Renal cortical epithelial cell (primary cell): ENCODE results near the gene PCDHGB2. TPM values are rescaled to one million over a fixed set of nuclear protein-coding genes. Genes with fewer than 3 reads are reported as not detected.
"Not testable (repeated sequence)": the region's sequence is repeated elsewhere in the genome, so short reads cannot be mapped to it uniquely, and the experiment has no call there.

Experiments used
- DNase-seq: peaks from one replicate; pipeline ENCODE4 v3.0.0-alpha.2; 2011; ENCODE audit warnings: low read depth
- total RNA-seq: library from RNA; depleted of rRNA; stranded (reverse); fragments of >200 nt; gene quantifications from 2 replicates; pipeline ENCODE4 v1.2.3, GENCODE V29; 2014

The PCDHGB2 gene
- total RNA-seq, 1 donor from 2014 or later = 2.7 TPM

DNA sequence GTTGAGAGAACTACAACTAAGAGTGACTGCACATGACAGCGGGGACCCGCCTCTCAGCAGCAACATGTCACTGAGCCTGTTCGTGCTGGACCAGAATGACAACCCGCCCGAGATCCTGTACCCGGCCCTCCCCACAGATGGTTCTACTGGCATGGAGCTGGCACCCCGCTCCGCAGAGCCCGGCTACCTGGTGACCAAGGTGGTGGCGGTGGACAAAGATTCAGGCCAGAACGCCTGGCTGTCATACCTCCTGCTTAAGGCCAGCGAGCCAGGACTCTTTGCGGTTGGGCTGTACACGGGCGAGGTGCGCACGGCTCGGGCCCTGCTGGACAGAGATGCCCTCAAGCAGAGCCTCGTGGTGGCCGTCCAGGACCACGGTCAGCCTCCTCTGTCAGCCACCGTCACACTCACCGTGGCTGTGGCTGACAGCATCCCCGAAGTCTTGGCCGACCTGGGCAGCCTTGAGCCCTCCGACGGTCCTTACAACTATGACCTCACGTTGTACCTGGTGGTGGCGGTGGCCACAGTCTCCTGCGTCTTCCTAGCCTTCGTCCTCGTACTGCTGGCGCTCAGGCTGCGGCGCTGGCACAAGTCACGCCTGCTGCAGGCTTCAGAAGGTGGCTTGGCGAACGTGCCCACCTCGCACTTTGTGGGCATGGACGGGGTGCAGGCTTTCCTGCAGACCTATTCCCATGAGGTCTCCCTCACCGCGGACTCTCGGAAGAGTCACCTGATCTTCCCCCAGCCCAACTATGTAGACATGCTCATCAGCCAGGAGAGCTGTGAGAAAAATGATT is 24.9 kb downstream of the PCDHGB2 start:
- no peak for DNase-seq

DNA sequence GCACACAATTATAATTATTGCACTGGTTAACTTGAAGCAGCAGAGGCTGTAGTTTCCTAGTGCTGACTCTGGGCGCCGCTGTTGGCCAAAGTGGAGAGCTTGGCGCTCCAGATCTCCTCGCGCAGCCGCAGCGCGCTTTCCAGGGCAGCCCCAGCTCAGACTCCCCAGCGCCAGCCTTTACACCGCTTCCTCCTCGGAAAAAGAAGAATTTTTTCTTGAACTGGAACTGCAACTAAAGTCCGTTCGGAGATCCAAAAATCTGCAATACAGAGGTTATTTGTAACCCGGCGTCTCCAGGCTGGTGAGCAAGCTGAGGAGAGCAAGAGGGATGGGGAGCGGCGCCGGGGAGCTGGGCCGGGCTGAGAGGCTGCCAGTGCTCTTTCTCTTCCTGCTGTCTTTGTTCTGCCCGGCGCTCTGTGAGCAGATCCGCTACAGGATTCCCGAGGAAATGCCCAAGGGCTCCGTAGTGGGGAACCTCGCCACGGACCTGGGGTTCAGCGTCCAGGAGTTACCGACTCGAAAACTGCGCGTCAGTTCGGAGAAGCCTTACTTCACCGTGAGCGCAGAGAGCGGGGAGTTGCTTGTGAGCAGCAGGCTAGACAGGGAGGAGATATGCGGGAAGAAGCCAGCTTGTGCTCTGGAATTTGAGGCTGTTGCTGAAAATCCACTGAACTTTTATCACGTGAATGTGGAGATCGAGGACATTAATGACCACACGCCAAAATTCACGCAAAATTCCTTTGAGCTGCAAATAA is 27.9 kb downstream of the PCDHGB2 start, which contains the start of gene PCDHGB4:
Gene PCDHGB4, plus strand, starts transcription at position 142 of the 755 bp plus-strand sequence. Its CDS starts 187 bp downstream, at position 329.
- peak; percentile 6 for DNase-seq

DNA sequence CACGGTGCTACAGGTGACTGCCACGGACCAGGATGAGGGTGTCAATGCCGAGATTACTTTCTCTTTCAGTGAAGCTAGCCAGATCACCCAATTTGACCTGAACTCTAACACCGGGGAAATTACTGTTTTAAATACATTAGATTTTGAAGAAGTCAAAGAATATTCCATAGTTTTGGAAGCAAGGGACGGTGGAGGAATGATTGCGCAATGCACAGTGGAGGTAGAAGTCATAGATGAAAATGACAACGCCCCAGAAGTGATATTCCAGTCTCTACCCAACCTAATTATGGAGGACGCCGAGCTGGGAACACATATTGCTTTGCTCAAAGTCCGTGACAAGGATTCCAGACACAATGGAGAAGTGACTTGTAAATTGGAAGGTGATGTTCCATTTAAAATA is 28.9 kb downstream of the PCDHGB2 start:
- no peak for DNase-seq

DNA sequence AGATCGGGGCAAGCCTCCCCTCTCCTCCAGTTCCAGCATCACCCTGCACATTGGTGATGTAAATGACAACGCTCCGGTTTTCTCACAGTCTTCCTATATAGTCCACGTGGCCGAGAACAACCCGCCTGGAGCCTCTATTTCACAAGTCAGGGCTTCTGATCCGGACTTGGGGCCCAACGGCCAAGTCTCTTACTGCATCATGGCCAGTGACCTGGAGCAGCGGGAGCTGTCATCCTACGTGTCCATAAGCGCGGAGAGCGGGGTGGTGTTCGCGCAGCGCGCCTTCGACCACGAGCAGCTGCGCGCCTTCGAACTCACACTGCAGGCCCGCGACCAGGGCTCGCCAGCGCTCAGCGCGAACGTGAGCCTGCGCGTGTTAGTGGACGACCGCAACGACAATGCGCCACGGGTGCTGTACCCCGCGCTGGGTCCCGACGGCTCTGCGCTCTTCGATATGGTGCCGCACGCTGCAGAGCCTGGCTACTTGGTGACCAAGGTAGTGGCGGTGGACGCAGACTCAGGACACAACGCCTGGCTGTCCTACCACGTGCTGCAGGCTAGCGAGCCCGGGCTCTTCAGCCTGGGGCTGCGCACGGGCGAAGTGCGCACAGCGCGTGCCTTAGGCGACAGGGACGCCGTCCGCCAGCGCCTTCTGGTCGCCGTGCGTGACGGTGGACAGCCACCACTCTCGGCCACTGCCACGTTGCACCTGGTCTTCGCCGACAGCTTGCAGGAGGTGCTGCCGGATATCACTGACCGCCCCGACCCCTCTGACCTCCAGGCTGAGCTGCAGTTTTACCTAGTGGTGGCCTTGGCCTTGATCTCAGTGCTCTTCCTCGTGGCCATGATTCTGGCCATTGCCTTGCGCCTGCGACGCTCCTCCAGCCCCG is 29.6 kb downstream of the PCDHGB2 start:
- no peak for DNase-seq

DNA sequence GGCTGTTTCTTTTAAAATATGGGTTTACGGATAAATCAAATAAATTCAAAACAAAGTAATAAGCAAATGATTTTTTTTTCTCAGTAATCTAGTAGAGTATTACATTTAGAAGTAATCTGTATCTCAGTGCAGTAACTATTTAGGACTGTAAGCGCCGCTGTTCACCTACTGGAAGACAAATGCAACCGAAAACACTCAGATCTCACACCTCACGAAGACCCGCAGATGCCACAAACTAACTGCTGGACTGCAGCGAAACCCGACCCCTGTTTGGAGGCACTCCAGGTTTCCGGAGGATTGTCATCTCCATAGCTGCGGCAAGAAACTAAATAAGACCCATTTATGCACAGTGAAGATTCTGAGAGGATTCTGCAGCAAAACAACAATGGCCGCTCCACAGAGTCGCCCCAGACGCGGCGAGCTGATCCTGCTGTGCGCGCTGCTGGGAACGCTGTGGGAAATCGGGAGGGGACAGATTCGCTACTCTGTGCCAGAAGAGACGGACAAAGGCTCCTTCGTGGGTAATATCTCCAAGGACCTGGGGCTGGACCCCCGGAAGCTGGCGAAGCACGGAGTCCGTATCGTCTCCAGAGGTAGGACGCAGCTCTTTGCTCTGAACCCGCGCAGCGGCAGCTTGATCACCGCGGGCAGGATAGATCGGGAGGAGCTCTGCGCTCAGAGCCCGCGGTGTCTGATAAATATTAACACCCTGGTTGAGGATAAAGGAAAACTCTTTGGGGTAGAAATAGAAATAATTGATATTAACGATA is 32.8 kb downstream of the PCDHGB2 start, which contains the start of gene PCDHGA8:
Gene PCDHGA8, plus strand, starts transcription at position 205 of the 770 bp plus-strand sequence. Its CDS starts 181 bp downstream, at position 386.
- no peak for DNase-seq

DNA sequence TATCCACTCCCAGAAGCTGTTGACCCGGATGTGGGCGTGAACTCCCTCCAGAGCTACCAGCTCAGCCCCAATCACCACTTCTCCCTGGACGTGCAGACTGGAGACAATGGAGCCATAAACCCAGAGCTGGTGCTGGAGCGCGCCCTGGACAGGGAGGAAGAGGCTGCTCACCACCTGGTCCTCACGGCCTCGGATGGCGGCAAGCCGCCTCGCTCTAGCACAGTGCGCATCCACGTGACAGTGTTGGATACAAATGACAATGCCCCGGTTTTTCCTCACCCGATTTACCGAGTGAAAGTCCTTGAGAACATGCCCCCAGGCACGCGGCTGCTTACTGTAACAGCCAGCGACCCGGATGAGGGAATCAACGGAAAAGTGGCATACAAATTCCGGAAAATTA is 33.5 kb downstream of the PCDHGB2 start:
- no peak for DNase-seq

DNA sequence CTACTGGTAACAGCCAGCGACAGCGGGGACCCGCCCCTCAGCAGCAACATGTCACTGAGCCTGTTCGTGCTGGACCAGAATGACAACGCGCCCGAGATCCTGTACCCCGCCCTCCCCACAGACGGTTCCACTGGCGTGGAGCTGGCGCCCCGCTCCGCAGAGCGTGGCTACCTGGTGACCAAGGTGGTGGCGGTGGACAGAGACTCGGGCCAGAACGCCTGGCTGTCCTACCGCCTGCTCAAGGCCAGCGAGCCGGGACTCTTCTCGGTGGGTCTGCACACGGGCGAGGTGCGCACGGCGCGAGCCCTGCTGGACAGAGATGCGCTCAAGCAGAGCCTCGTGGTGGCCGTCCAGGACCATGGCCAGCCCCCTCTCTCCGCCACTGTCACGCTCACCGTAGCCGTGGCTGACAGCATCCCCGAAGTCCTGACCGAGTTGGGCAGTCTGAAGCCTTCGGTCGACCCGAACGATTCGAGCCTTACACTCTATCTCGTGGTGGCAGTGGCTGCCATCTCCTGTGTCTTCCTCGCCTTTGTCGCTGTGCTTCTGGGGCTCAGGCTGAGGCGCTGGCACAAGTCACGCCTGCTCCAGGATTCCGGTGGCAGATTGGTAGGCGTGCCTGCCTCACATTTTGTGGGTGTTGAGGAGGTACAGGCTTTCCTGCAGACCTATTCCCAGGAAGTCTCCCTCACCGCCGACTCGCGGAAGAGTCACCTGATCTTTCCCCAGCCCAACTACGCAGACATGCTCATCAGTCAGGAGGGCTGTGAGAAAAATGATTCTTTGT is 34.8 kb downstream of the PCDHGB2 start:
- not testable (repeated sequence) for DNase-seq

DNA sequence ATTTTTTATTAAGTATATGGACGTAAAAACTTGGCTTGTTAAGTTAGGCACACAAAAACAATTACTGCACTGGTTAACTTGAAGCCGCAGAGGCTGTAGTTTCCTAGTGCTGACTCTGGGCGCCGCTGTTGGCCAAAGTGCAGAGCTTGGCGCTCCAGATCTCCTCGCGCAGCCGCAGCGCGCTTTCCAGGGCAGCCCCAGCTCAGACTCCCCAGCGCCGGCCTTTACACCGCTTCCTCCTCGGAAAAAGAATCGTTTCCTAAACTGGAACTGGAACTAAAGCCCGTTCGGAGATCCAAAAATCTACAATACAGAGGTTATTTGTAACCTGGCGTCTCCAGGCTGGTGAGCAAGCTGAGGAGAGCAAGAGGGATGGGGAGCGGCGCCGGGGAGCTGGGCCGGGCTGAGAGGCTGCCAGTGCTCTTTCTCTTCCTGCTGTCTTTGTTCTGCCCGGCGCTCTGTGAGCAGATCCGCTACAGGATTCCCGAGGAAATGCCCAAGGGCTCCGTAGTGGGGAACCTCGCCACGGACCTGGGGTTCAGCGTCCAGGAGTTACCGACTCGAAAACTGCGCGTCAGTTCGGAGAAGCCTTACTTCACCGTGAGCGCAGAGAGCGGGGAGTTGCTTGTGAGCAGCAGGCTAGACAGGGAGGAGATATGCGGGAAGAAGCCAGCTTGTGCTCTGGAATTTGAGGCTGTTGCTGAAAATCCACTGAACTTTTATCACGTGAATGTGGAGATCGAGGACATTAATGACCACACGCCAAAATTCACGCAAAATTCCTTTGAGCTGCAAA is 38.2 kb downstream of the PCDHGB2 start, which contains the start of gene PCDHGB5:
Gene PCDHGB5, plus strand, starts transcription at position 192 of the 796 bp plus-strand sequence. Its CDS starts 181 bp downstream, at position 373.
- peak; percentile 27 for DNase-seq

DNA sequence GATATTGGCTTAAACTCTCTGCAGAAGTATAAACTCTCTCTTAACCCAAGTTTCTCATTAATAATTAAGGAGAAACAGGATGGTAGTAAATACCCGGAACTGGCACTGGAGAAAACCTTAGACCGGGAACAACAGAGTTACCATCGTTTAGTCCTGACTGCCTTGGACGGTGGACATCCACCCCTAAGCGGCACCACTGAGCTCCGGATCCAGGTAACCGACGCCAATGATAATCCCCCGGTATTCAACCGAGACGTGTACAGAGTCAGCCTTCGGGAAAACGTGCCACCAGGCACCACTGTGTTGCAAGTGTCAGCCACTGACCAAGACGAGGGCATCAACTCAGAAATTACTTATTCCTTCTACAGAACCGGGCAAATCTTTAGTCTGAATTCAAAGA is 38.8 kb downstream of the PCDHGB2 start:
- no peak for DNase-seq

DNA sequence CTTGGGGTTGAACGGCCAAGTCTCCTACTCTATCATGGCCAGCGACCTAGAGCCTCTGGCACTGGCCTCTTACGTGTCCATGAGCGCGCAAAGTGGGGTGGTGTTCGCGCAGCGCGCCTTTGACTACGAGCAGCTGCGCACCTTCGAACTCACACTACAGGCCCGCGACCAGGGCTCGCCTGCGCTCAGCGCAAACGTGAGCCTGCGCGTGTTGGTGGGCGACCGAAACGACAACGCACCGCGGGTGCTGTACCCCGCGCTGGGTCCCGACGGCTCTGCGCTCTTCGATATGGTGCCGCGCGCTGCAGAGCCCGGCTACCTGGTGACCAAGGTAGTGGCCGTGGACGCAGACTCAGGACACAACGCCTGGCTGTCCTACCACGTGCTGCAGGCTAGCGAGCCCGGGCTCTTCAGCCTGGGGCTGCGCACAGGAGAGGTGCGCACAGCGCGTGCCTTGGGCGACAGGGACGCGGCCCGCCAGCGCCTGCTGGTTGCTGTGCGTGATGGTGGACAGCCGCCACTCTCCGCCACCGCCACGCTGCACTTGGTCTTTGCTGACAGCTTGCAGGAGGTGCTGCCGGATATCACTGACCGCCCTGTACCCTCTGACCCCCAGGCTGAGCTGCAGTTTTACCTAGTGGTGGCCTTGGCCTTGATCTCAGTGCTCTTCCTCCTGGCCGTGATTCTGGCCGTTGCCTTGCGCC is 39.9 kb downstream of the PCDHGB2 start:
- DNase-seq = no peak

DNA sequence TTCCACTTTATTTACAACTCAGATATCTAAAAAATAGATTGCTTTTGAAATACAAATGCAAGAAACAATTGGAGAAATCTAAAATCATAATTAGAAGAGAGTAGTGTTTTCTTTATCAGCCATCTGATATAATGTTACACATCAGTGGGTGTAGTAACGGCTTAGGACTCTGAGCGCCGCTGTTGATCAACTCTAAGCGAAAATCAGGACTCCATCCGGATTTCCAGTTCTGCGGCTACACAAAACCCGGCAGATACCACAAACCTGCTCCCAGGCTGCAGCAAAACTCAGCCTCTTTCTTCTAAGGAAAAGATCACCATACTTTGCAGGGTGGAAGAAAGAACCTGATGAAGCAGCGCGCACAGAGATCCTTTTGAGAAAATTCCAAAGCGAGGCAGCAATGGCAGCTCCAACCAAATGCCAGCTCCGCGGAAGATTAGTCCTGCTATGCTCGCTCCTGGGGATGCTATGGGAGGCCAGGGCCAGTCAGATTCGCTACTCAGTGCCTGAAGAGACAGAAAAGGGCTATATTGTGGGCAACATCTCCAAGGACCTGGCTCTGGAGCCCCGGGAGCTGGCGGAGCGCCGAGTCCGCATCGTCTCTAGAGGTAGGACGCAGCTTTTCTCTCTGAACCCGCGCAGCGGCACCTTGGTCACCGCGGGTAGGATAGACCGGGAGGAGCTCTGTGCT is 42.9 kb downstream of the PCDHGB2 start, which contains the start of gene PCDHGA9:
Gene PCDHGA9, plus strand, starts transcription at position 226 of the 691 bp plus-strand sequence. Its CDS starts 175 bp downstream, at position 401.
- DNase-seq = peak; percentile 15

DNA sequence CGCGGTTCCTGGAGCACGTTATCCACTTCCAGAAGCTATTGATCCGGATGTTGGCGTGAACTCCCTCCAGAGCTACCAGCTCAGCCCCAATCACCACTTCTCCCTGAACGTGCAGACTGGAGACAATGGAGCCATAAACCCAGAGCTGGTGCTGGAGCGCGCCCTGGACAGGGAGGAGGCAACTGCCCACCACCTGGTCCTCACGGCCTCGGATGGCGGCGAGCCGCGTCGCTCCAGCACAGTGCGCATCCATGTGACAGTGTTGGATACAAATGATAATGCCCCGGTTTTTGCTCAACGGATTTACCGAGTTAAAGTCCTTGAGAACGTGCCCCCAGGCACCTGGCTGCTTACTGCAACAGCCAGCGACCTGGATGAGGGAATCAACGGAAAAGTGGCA is 43.6 kb downstream of the PCDHGB2 start:
- DNase-seq = no peak

DNA sequence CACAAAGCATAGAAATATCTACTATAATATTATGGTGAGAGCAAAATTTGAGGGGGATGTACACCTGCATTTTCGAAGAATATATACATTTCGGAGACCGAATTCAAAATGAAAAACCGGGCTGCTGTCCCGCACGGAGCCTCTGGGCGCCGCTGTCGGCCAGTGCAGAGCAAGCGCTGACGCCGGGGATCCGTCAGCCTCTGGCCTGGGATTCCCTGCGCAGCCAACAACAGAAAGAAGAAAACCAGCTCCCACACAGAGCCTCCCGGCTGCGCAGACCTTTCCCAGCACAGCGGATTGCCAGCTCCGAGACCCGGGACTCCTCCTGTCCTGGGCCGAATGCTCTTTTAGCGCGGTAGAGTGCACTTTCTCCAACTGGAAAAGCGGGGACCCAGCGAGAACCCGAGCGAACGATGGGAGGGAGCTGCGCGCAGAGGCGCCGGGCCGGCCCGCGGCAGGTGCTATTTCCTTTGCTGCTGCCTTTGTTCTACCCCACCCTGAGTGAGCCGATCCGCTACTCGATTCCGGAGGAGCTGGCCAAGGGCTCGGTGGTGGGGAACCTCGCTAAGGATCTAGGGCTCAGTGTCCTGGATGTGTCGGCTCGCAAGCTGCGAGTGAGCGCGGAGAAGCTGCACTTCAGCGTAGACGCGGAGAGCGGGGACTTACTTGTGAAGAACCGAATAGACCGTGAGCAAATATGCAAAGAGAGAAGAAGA is 48.2 kb downstream of the PCDHGB2 start, which contains the start of gene PCDHGB6:
Gene PCDHGB6, plus strand, starts transcription at position 232 of the 716 bp plus-strand sequence. Its CDS starts 182 bp downstream, at position 414.
- DNase-seq = peak; percentile 7

DNA sequence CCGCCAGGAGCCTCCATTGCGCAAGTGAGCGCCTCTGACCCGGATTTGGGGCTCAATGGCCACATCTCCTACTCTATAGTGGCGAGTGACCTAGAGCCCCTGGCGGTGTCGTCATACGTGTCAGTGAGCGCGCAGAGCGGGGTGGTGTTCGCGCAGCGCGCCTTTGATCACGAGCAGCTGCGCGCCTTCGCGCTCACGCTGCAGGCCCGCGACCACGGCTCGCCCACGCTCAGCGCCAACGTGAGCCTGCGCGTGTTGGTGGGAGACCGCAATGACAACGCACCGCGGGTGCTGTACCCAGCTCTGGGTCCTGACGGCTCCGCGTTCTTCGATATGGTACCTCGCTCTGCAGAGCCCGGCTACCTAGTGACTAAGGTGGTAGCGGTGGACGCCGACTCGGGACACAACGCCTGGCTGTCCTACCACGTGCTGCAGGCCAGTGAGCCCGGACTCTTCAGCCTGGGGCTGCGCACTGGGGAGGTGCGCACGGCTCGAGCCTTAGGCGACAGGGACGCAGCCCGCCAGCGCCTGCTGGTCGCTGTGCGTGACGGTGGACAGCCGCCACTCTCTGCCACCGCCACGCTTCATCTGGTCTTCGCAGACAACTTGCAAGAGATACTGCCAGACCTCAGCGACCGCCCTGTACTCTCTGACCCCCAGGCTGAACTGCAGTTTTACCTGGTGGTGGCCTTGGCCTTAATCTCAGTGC is 50.0 kb downstream of the PCDHGB2 start:
- no peak for DNase-seq

DNA sequence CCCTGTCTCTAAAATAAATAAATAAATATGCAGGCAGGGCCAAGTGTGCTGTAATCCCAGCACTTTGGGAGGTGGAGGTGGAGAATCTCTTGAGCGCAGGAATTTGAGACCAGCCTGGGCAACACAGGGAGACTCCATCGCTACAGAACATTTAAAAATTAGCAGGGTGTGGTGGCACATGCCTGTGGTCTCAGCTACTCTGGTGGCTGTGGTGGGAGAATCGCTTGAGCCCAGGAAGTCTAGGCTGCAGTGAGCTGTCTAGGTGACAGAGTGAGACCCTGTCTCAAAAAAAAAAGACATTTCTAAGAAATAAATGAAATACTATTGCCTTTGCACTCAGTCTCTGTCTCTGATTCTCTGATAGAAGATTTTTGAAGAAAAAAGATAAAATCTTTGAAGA is 51.8 kb downstream of the PCDHGB2 start:
- no peak for DNase-seq
